ENCODE measurements around the gene PRAMEF12. TPM values are rescaled to one million over a fixed set of nuclear protein-coding genes. Genes with fewer than 3 reads are reported as not detected.
"Not testable (repeated sequence)": the region's sequence is repeated elsewhere in the genome, so short reads cannot be mapped to it uniquely, and the experiment has no call there.

The PRAMEF12 gene
- total and polyA plus RNA-seq, 5 donors from 2014 or later, result not detected

DNA sequence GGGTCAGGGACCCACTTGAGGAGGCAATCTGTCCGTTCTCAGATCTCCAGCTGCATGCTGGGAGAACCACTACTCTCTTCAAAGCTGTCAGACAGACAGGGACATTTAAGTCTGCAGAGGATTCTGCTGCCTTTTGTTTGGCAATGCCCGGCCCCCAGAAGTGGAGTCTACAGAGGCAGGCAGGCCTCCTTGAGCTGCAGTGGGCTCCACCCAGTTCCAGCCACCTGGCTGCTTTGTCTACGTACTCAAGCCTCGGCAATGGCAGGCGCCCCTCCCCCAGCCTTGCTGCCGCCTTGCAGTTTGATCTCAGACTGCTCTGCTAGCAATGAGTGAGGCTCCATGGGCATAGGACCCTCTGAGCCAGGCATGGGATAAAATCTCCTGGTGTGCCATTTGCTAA lies 45.5 kb downstream of the PRAMEF12 start:
- not testable (repeated sequence) for H3K4me1 ChIP-seq (ENCODE audit: control insufficient read depth, insufficient read depth, low read length, poor library complexity, severe bottlenecking); H3K9me3 Mint-ChIP-seq; H3K4me3 Mint-ChIP-seq; H3K36me3 Mint-ChIP-seq; H3K36me3 ChIP-seq (ENCODE audit: control insufficient read depth, insufficient read depth, low read length); H3K9me3 ChIP-seq (ENCODE audit: control insufficient read depth in 2 of 2, low read length in 2 of 2); H3K27me3 ChIP-seq (ENCODE audit: control insufficient read depth, insufficient read depth, low read length); H3K27ac Mint-ChIP-seq; H3K4me3 ChIP-seq (ENCODE audit: low read depth, low read length); DNase-seq; H3K27ac ChIP-seq (ENCODE audit: insufficient read depth, low read length, poor library complexity, severe bottlenecking); H3K4me1 Mint-ChIP-seq; ATAC-seq (ENCODE audit: low read depth in 2 of 2)
- peaks cover 10% of the 10 kb centered on the region for H3K27me3 Mint-ChIP-seq

Other genes starting within 250 kb of the PRAMEF12 start
- 15.2 TPM for gene DHRS3, start 155.5 kb upstream of the PRAMEF12 start, total RNA-seq
- gene DHRS3, start 155.5 kb upstream of the PRAMEF12 start, polyA plus RNA-seq, result 10 to 100 TPM in 3 of 4 donors, 1 to 10 TPM in 1; 8.8 to 25.6 (median 16.1) TPM
- gene AADACL4, start 129.7 kb upstream of the PRAMEF12 start, total RNA-seq, result not detected
- gene AADACL4, start 129.7 kb upstream of the PRAMEF12 start, polyA plus RNA-seq, result not detected
- not detected for gene AADACL3, start 57.6 kb upstream of the PRAMEF12 start, total RNA-seq
- gene AADACL3, start 57.6 kb upstream of the PRAMEF12 start, polyA plus RNA-seq, result not detected
- not detected for gene CFAP107, start 27.5 kb upstream of the PRAMEF12 start, total RNA-seq
- not detected for gene CFAP107, start 27.5 kb upstream of the PRAMEF12 start, polyA plus RNA-seq
- not detected for gene PRAMEF1, start 17.7 kb downstream of the PRAMEF12 start, total RNA-seq
- not detected for gene PRAMEF1, start 17.7 kb downstream of the PRAMEF12 start, polyA plus RNA-seq
- gene PRAMEF11, start 57.7 kb downstream of the PRAMEF12 start, total RNA-seq, result not detected
- not detected for gene PRAMEF11, start 57.7 kb downstream of the PRAMEF12 start, polyA plus RNA-seq
- gene HNRNPCL1, start 75.0 kb downstream of the PRAMEF12 start, total RNA-seq, result not detected
- gene HNRNPCL1, start 75.0 kb downstream of the PRAMEF12 start, polyA plus RNA-seq, result under 1 TPM in 1 of 4 donors, not detected in 3; 0.17 TPM
- gene PRAMEF2, start 83.3 kb downstream of the PRAMEF12 start, total RNA-seq, result not detected
- gene PRAMEF2, start 83.3 kb downstream of the PRAMEF12 start, polyA plus RNA-seq, result not detected
- gene PRAMEF4, start 112.5 kb downstream of the PRAMEF12 start, total RNA-seq, result not detected
- gene PRAMEF4, start 112.5 kb downstream of the PRAMEF12 start, polyA plus RNA-seq, result not detected
- not detected for gene PRAMEF10, start 124.5 kb downstream of the PRAMEF12 start, total RNA-seq
- not detected for gene PRAMEF10, start 124.5 kb downstream of the PRAMEF12 start, polyA plus RNA-seq
- gene PRAMEF7, start 142.9 kb downstream of the PRAMEF12 start, total RNA-seq, result not detected
- gene PRAMEF7, start 142.9 kb downstream of the PRAMEF12 start, polyA plus RNA-seq, result not detected
- gene PRAMEF6, start 173.8 kb downstream of the PRAMEF12 start, total RNA-seq, result not detected
- gene PRAMEF6, start 173.8 kb downstream of the PRAMEF12 start, polyA plus RNA-seq, result not detected

All from CD4-positive, CD25-positive, alpha-beta regulatory T cell (primary cell).